GM23338 (cell line): Measurements from ENCODE around the gene KLHL17. TPM values are rescaled to one million over a fixed set of nuclear protein-coding genes. Genes with fewer than 3 reads are reported as not detected.
"Not testable (repeated sequence)": the region's sequence is repeated elsewhere in the genome, so short reads cannot be mapped to it uniquely, and the experiment has no call there.

Source experiments
- ATAC-seq: fragments of 200-7000 bp; cut with Tn5 transposase; 3 replicates; pipeline ENCODE4 v1.9.1; 2020
- DNase-seq: peaks from one replicate; pipeline ENCODE4 v3.0.0-alpha.2; 2015; ENCODE audit warnings: low spot score
- H2AFZ ChIP-seq: fragments of 200-600 bp; sonication (generic); 2 replicates; pipeline ENCODE4 v1.8.0; 2016; ENCODE audit warnings: antibody characterized with exemption, mild to moderate bottlenecking, moderate library complexity
- H3F3A ChIP-seq: fragments of 200-600 bp; sonication (generic); replicated peaks from 2 replicates; pipeline ENCODE4 v1.8.0; 2017; ENCODE audit warnings: antibody characterized with exemption, mixed run types, low read depth
- H3K27ac ChIP-seq: fragments of 200-600 bp; sonication (generic); 2 replicates; pipeline ENCODE4 v1.6.1; 2016; ENCODE audit warnings: low read depth
- H3K27me3 ChIP-seq: fragments of 200-600 bp; sonication (generic); 2 replicates; pipeline ENCODE4 v1.8.0; 2016; ENCODE audit warnings: mild to moderate bottlenecking, mixed run types, moderate library complexity; ENCODE audit not compliant: insufficient read depth
- H3K36me3 ChIP-seq: fragments of 200-600 bp; sonication (generic); 2 replicates; pipeline ENCODE4 v1.8.0; 2016; ENCODE audit warnings: mild to moderate bottlenecking; ENCODE audit not compliant: insufficient read depth
- H3K4me1 ChIP-seq: fragments of 200-600 bp; sonication (generic); 2 replicates; pipeline ENCODE4 v1.8.0; 2016; ENCODE audit warnings: mild to moderate bottlenecking, moderate library complexity; ENCODE audit not compliant: insufficient read depth
- H3K4me2 ChIP-seq: fragments of 200-600 bp; sonication (generic); 2 replicates; pipeline ENCODE4 v1.7.1; 2017; ENCODE audit warnings: mixed run types
- H3K4me3 ChIP-seq: fragments of 200-600 bp; sonication (generic); 2 replicates; pipeline ENCODE4 v1.6.1; 2016; ENCODE audit warnings: mixed run types
- H3K79me2 ChIP-seq: fragments of 200-600 bp; sonication (generic); replicated peaks from 2 replicates; pipeline ENCODE4 v1.8.0; 2017; ENCODE audit warnings: mild to moderate bottlenecking; ENCODE audit not compliant: insufficient read depth
- H3K9me2 ChIP-seq: fragments of 200-600 bp; sonication (generic); 2 replicates; pipeline ENCODE4 v1.8.0; 2017; ENCODE audit not compliant: insufficient read depth
- H4K20me1 ChIP-seq: fragments of 200-600 bp; sonication (generic); replicated peaks from 2 replicates; pipeline ENCODE4 v1.8.0; 2017; ENCODE audit warnings: mild to moderate bottlenecking; ENCODE audit not compliant: insufficient read depth
- H3K27ac Mint-ChIP-seq: 2 replicates; pipeline ENCODE4 v1.8.0; 2020; ENCODE audit warnings: inconsistent platforms, mild to moderate bottlenecking, moderate library complexity, mixed read lengths
- H3K27me3 Mint-ChIP-seq: 3 replicates; pipeline ENCODE4 v1.8.0; 2022; ENCODE audit warnings: low read depth, mild to moderate bottlenecking, moderate library complexity, mixed read lengths, inconsistent platforms; ENCODE audit not compliant: insufficient read depth, poor library complexity
- H3K36me3 Mint-ChIP-seq: 3 replicates; pipeline ENCODE4 v1.8.0; 2021; ENCODE audit warnings: low read depth, mild to moderate bottlenecking, inconsistent platforms, moderate library complexity, mixed read lengths
- H3K4me1 Mint-ChIP-seq: 3 replicates; pipeline ENCODE4 v1.8.0; 2020; ENCODE audit warnings: mild to moderate bottlenecking, inconsistent platforms, mixed read lengths
- H3K4me3 Mint-ChIP-seq: 3 replicates; pipeline ENCODE4 v1.8.0; 2021; ENCODE audit warnings: moderate library complexity, mild to moderate bottlenecking, inconsistent platforms, mixed read lengths
- H3K9me3 Mint-ChIP-seq: 3 replicates; pipeline ENCODE4 v1.8.0; 2020; ENCODE audit warnings: moderate library complexity, mild to moderate bottlenecking, inconsistent platforms, mixed read lengths
- CREB1 ChIP-seq: fragments of 250-450 bp; sonication (Bioruptor Pico); IDR thresholded peaks from 2 replicates; pipeline ENCODE4 v1.5.0; 2020; ENCODE audit warnings: low read depth, mild to moderate bottlenecking, moderate library complexity
- JUNB ChIP-seq: IDR thresholded peaks from one replicate; pipeline ENCODE4 v1.6.1; 2016; ENCODE audit warnings: antibody characterized with exemption; ENCODE audit not compliant: unreplicated experiment
- NANOG ChIP-seq: IDR thresholded peaks from 2 replicates; pipeline ENCODE4 v1.6.1; 2016; ENCODE audit warnings: antibody characterized with exemption, borderline replicate concordance
- polyA plus RNA-seq: library from polyadenylated mRNA; unstranded; fragments of >200 nt; fragmentation: Nextera tagmentation; extraction: Ambion mirVana; gene quantifications from 2 replicates; pipeline ENCODE4 v1.2.1, GENCODE V29; 2016
- total RNA-seq: library from RNA; depleted of rRNA; stranded (reverse); fragments of >200 nt; shearing (Covaris generic); gene quantifications from 2 replicates; pipeline ENCODE4 v1.2.3, GENCODE V29; 2014
- TF ChIP-seq, protein P1 (sequence below), 2 experiments: fragments of 200-600 bp in 1 of 2; sonication (generic) in 1 of 2; conservative IDR thresholded peaks; 2 replicates each; pipeline versions ENCODE4 v1.5.1 to v1.6.1; 2016 to 2017; ENCODE audit warnings: antibody characterized with exemption in 2 of 2, low read depth in 2 of 2, mild to moderate bottlenecking in 2 of 2, moderate library complexity in 1 of 2

The KLHL17 gene
- total and polyA plus RNA-seq, 2 experiments from 2014 or later, result 16.5 to 37.1 TPM

DNA sequence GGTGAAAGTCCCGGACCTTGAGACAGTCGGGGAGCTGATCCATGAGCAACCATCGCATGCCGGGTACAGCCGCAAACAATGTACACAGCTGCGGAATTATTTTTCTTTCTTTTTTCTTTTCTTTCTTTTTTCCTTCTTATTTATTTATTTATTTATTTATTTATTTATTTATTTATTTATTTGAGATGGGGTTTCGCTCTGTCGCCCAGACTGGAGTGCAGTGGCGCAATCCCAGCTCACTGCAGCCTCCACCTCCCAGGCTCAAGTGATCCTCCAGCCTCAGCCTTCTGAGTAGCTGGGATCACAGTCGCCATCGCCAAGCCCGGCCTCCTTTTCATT, 24.1 kb downstream of the KLHL17 start:
- Mint-ChIP-seq H3K27me3 (peaks cover 58% of the 10 kb centered on the region), H3K27ac (no peak overlapping the region), H3K4me3 (no peak overlapping the region), H3K4me1 (no peaks in the 10 kb centered on the region), H3K36me3 (no peaks in the 10 kb centered on the region), H3K9me3 (no peaks in the 10 kb centered on the region; the same call in 2 of the 3 replicates)
- DNase-seq (no peak), ATAC-seq (no peak)
- peak overlapping the region; percentile 71; the same call in 1 of the 2 replicates for H3K4me2 ChIP-seq
- H3K27me3 ChIP-seq, result peaks cover 55% of the 10 kb centered on the region
- H3K4me3 ChIP-seq, result no peak overlapping the region
- H3K27ac ChIP-seq, result no peak overlapping the region
- no peaks in the 10 kb centered on the region for H3K36me3 ChIP-seq
- H3K9me2 ChIP-seq, result no peaks in the 10 kb centered on the region
- no peaks in the 10 kb centered on the region for H3K79me2 ChIP-seq
- no peaks in the 10 kb centered on the region for H4K20me1 ChIP-seq
- H3K4me1 ChIP-seq, result no peaks in the 10 kb centered on the region
- no peak overlapping the region for H2AFZ ChIP-seq
- TF ChIP-seq, protein P1, sequence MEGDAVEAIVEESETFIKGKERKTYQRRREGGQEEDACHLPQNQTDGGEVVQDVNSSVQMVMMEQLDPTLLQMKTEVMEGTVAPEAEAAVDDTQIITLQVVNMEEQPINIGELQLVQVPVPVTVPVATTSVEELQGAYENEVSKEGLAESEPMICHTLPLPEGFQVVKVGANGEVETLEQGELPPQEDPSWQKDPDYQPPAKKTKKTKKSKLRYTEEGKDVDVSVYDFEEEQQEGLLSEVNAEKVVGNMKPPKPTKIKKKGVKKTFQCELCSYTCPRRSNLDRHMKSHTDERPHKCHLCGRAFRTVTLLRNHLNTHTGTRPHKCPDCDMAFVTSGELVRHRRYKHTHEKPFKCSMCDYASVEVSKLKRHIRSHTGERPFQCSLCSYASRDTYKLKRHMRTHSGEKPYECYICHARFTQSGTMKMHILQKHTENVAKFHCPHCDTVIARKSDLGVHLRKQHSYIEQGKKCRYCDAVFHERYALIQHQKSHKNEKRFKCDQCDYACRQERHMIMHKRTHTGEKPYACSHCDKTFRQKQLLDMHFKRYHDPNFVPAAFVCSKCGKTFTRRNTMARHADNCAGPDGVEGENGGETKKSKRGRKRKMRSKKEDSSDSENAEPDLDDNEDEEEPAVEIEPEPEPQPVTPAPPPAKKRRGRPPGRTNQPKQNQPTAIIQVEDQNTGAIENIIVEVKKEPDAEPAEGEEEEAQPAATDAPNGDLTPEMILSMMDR (conservative IDR thresholded peaks at IDR 0.05; ENCODE audit: low read depth in 2 of 2), result 0 out of 4 replicates have a peak, but pooled peaks of 1 of the 2 experiments have one; percentile 12
- no peak for TF ChIP-seq CREB1 (CRISPR knock-in tag)
- no peaks in the 10 kb centered on the region for H3F3A ChIP-seq

- no peak overlapping the region for H3K27ac ChIP-seq
- H3K4me3 ChIP-seq, result no peak overlapping the region
- no peaks in the 10 kb centered on the region for H3F3A ChIP-seq
- ATAC-seq (no peak), DNase-seq (no peak)
- Mint-ChIP-seq H3K27ac (no peak overlapping the region), H3K4me3 (no peak overlapping the region), H3K27me3 (peaks cover 63% of the 10 kb centered on the region), H3K9me3 (no peaks in the 10 kb centered on the region; the same call in 2 of the 3 replicates), H3K36me3 (no peaks in the 10 kb centered on the region), H3K4me1 (no peaks in the 10 kb centered on the region)
- H3K36me3 ChIP-seq, result no peaks in the 10 kb centered on the region
- H3K4me2 ChIP-seq, result no peak overlapping the region
- TF ChIP-seq JUNB, result no peak
- TF ChIP-seq, protein P1 (conservative IDR thresholded peaks at IDR 0.05; ENCODE audit: low read depth in 2 of 2), result no peak
- TF ChIP-seq NANOG, result no peak
- H3K4me1 ChIP-seq, result no peaks in the 10 kb centered on the region
- H4K20me1 ChIP-seq, result no peaks in the 10 kb centered on the region
- no peak overlapping the region for H2AFZ ChIP-seq
- H3K9me2 ChIP-seq, result no peaks in the 10 kb centered on the region
- no peaks in the 10 kb centered on the region for H3K79me2 ChIP-seq
- peaks cover 62% of the 10 kb centered on the region for H3K27me3 ChIP-seq
These were observed 24.7 kb downstream of the KLHL17 start for GRCh38 chr1:985126-985525.

- not testable (repeated sequence) for H4K20me1 ChIP-seq, H2AFZ ChIP-seq, H3K9me2 ChIP-seq, H3K79me2 ChIP-seq, H3K27ac ChIP-seq, H3K36me3 Mint-ChIP-seq, ATAC-seq, H3K4me3 Mint-ChIP-seq, H3K4me1 Mint-ChIP-seq, H3F3A ChIP-seq, DNase-seq, H3K4me3 ChIP-seq, H3K27ac Mint-ChIP-seq, H3K4me2 ChIP-seq, H3K36me3 ChIP-seq, H3K4me1 ChIP-seq
- peaks cover 89% of the 10 kb centered on the region for H3K27me3 ChIP-seq
- H3K27me3 Mint-ChIP-seq, result peaks cover 69% of the 10 kb centered on the region
- peaks cover 19% of the 10 kb centered on the region for H3K9me3 Mint-ChIP-seq
These were observed 27.7 kb downstream of the KLHL17 start for GRCh38 chr1:988061-988460.

- not testable (repeated sequence) for H3K27ac ChIP-seq, H3K36me3 Mint-ChIP-seq, H3K4me2 ChIP-seq, H3K4me1 ChIP-seq, H3K4me1 Mint-ChIP-seq, H2AFZ ChIP-seq, H3K9me2 ChIP-seq, ATAC-seq, DNase-seq, H4K20me1 ChIP-seq, H3K4me3 Mint-ChIP-seq, H3F3A ChIP-seq, H3K36me3 ChIP-seq, H3K27ac Mint-ChIP-seq, H3K4me3 ChIP-seq, H3K79me2 ChIP-seq
- H3K27me3 Mint-ChIP-seq, result peaks cover 73% of the 10 kb centered on the region
- H3K27me3 ChIP-seq, result peaks cover 93% of the 10 kb centered on the region
- H3K9me3 Mint-ChIP-seq, result peaks cover 21% of the 10 kb centered on the region
These were observed 30.9 kb downstream of the KLHL17 start for GRCh38 chr1:991275-991674.
